Right renal cortex interstitium (tissue), 3 donors: ENCODE measurements around the gene RABL2A. TPM values are rescaled to one million over a fixed set of nuclear protein-coding genes. Genes with fewer than 3 reads are reported as not detected.
"Not testable (repeated sequence)": the region's sequence is repeated elsewhere in the genome, so short reads cannot be mapped to it uniquely, and the experiment has no call there.

Source experiments
- DNase-seq, 3 donors: peaks; one replicate each; pipeline ENCODE4 v3.0.0-alpha.2; 2013; ENCODE audit warnings: low read depth in 3 of 3, low spot score in 2 of 3
- polyA plus RNA-seq, 3 donors: library from polyadenylated mRNA; unstranded; fragments of 120-200 nt; gene quantifications; one replicate each; pipeline ENCODE4 v1.2.1, GENCODE V29; 2013; ENCODE audit not compliant: insufficient read length in 3 of 3

The RABL2A gene
- polyA plus RNA-seq, 3 donors: 31.8 to 43.1 (median 34.0) TPM

GRCh38 chr2:113676623-113677266 is 49.7 kb downstream of the RABL2A start:
- no peak for DNase-seq

- DNase-seq: no peak
Observed at GRCh38 chr2:113677330-113677729, 50.3 kb downstream of the RABL2A start.

- DNase-seq: no peak
Observed at GRCh38 chr2:113679457-113679856, 52.4 kb downstream of the RABL2A start.

- DNase-seq: no peak
Observed at GRCh38 chr2:113685471-113685870, 58.4 kb downstream of the RABL2A start.

GRCh38 chr2:113686537-113686936 is 59.5 kb downstream of the RABL2A start:
- DNase-seq: no peak

GRCh38 chr2:113690871-113691270 is 63.8 kb downstream of the RABL2A start:
- not testable (repeated sequence) for DNase-seq

Other genes with a start within 250 kb of the RABL2A start
- 10 to 100 TPM; 55.0 to 62.5 (median 58.1) TPM for gene ZNG1B, start 189.6 kb upstream of the RABL2A start, polyA plus RNA-seq
- gene FOXD4L1, start 128.6 kb upstream of the RABL2A start, polyA plus RNA-seq: under 1 TPM; 0.17 to 0.31 (median 0.19) TPM
- gene SLC35F5, start 129.4 kb downstream of the RABL2A start, polyA plus RNA-seq: 100 to 1,000 TPM; 137 to 153 (median 148) TPM